WTC11 (cell line): ENCODE measurements around the gene MAP7. TPM values are rescaled to one million over a fixed set of nuclear protein-coding genes. Genes with fewer than 3 reads are reported as not detected.

Source experiments
- ATAC-seq: fragments of 200-7000 bp; cut with Tn5 transposase; 2 replicates; pipeline ENCODE4 v1.10.0; 2021; ENCODE audit warnings: mild to moderate bottlenecking, moderate library complexity
- CTCF ChIA-PET: fragments of 300-600 bp; sonication (Branson Sonifier 250); formaldehyde crosslinking; loops from one replicate; lab custom pipeline; 2021; ENCODE audit warnings: antibody characterized with exemption; lab: Charles Lee
- POLR2A ChIA-PET: fragments of 350-600 bp; sonication (Branson Sonifier 250); formaldehyde crosslinking; loops from one replicate; lab custom pipeline; 2021; ENCODE audit warnings: antibody characterized with exemption; lab: Charles Lee
- DNase-seq: peaks from one replicate; pipeline ENCODE4 v3.0.0; 2021; ENCODE audit warnings: low spot score
- H3K27ac Mint-ChIP-seq: 2 replicates; pipeline ENCODE4 v1.8.0; 2021; ENCODE audit warnings: mixed read lengths
- H3K27me3 Mint-ChIP-seq: 2 replicates; pipeline ENCODE4 v1.8.0; 2021; ENCODE audit warnings: low read depth, mild to moderate bottlenecking, moderate library complexity, mixed read lengths
- H3K36me3 Mint-ChIP-seq: 2 replicates; pipeline ENCODE4 v1.8.0; 2021; ENCODE audit warnings: mixed read lengths
- H3K4me1 Mint-ChIP-seq: 2 replicates; pipeline ENCODE4 v1.8.0; 2022; ENCODE audit warnings: mixed read lengths
- H3K4me3 Mint-ChIP-seq: 2 replicates; pipeline ENCODE4 v1.8.0; 2021; ENCODE audit warnings: mild to moderate bottlenecking, moderate library complexity, mixed read lengths
- H3K9me3 Mint-ChIP-seq: 2 replicates; pipeline ENCODE4 v1.8.0; 2021; ENCODE audit warnings: mixed read lengths
- ARID4B ChIP-seq: sonication (generic); formaldehyde crosslinking; IDR thresholded peaks from 2 replicates; pipeline ENCODE4 v1.8.0; 2023; ENCODE audit warnings: missing genetic modification reagents, mild to moderate bottlenecking, borderline replicate concordance
- CREB1 ChIP-seq: sonication (generic); formaldehyde crosslinking; IDR thresholded peaks from 2 replicates; pipeline ENCODE4 v1.8.0; 2023; ENCODE audit warnings: mild to moderate bottlenecking, missing genetic modification reagents
- ETV6 ChIP-seq: sonication (generic); formaldehyde crosslinking; IDR thresholded peaks from 2 replicates; pipeline ENCODE4 v1.8.1; 2022; ENCODE audit warnings: mild to moderate bottlenecking, missing genetic modification reagents
- IRF1 ChIP-seq: sonication (generic); formaldehyde crosslinking; IDR thresholded peaks from 2 replicates; pipeline ENCODE4 v1.8.0; 2023; ENCODE audit warnings: missing genetic modification reagents
- JAZF1 ChIP-seq: fragments of 250-450 bp; sonication (Bioruptor Pico); IDR thresholded peaks from 2 replicates; pipeline ENCODE4 v1.9.0; 2021; ENCODE audit warnings: moderate library complexity, mild to moderate bottlenecking, inconsistent platforms
- NFATC4 ChIP-seq: fragments of 250-450 bp; sonication (Bioruptor Pico); IDR thresholded peaks from 2 replicates; pipeline ENCODE4 v1.9.0; 2021; ENCODE audit warnings: mild to moderate bottlenecking
- NR1H2 ChIP-seq: sonication (generic); formaldehyde crosslinking; IDR thresholded peaks from 2 replicates; pipeline ENCODE4 v1.9.0; 2021; ENCODE audit warnings: mild to moderate bottlenecking, moderate library complexity, missing genetic modification reagents
- NR2C2 ChIP-seq: sonication (generic); formaldehyde crosslinking; IDR thresholded peaks from 2 replicates; pipeline ENCODE4 v1.8.0; 2022; ENCODE audit warnings: mild to moderate bottlenecking, missing genetic modification reagents
- NR3C1 ChIP-seq: sonication (generic); formaldehyde crosslinking; conservative IDR thresholded peaks from 2 replicates; pipeline ENCODE4 v1.8.1; 2023; ENCODE audit warnings: low read depth, mild to moderate bottlenecking, missing genetic modification reagents
- SMAD3 ChIP-seq: sonication (generic); formaldehyde crosslinking; IDR thresholded peaks from 2 replicates; pipeline ENCODE4 v1.8.0; 2022; ENCODE audit warnings: missing genetic modification reagents, mild to moderate bottlenecking, borderline replicate concordance
- STAT6 ChIP-seq: sonication (generic); formaldehyde crosslinking; conservative IDR thresholded peaks from 2 replicates; pipeline ENCODE4 v1.8.1; 2023; ENCODE audit warnings: mild to moderate bottlenecking, low read depth, missing genetic modification reagents, moderate library complexity
- USF2 ChIP-seq: sonication (generic); formaldehyde crosslinking; IDR thresholded peaks from 2 replicates; pipeline ENCODE4 v1.8.1; 2023; ENCODE audit warnings: mild to moderate bottlenecking, missing genetic modification reagents, moderate library complexity
- ZNF232 ChIP-seq: sonication (generic); formaldehyde crosslinking; IDR thresholded peaks from 2 replicates; pipeline ENCODE4 v1.8.0; 2022; ENCODE audit warnings: mild to moderate bottlenecking, missing genetic modification reagents
- ZNF317 ChIP-seq: sonication (generic); formaldehyde crosslinking; IDR thresholded peaks from 2 replicates; pipeline ENCODE4 v1.8.1; 2023; ENCODE audit warnings: low read depth, mild to moderate bottlenecking, moderate library complexity, missing genetic modification reagents, borderline replicate concordance
- ZNF396 ChIP-seq: fragments of 250-450 bp; sonication (Bioruptor Pico); IDR thresholded peaks from 2 replicates; pipeline ENCODE4 v1.8.0; 2021; ENCODE audit warnings: mild to moderate bottlenecking, moderate library complexity, borderline replicate concordance
- ZNF425 ChIP-seq: fragments of 250-450 bp; sonication (Bioruptor Pico); conservative IDR thresholded peaks from 2 replicates; pipeline ENCODE4 v1.9.0; 2021; ENCODE audit warnings: mild to moderate bottlenecking
- total RNA-seq: library from RNA; stranded (reverse); gene quantifications from 3 replicates; pipeline ENCODE4 v1.2.3, GENCODE V29; 2021

Gene MAP7
- total RNA-seq, 1 experiment from 2014 or later: 56.6 TPM

GRCh38 chr6:136465766-136466303 is 84.4 kb downstream of the MAP7 start (continued):
- TF ChIP-seq ZNF425 (no peak), NR1H2 (no peak), ZNF232 (CRISPR knock-in tag) (no peak)
- TF ChIP-seq, all 79 proteins: peak for 0

- no peak for TF ChIP-seq ETV6 (CRISPR knock-in tag)
- TF ChIP-seq ZNF317: no peak
- DNase-seq: no peak
- H3K9me3 Mint-ChIP-seq: 0 out of 2 replicates have a peak, but pooled peaks cover 3% of the 10 kb centered on the region
Measured at GRCh38 chr6:136464874-136465273, 85.3 kb downstream of the MAP7 start.

GRCh38 chr6:136464148-136464547 is 86.1 kb downstream of the MAP7 start:
- POLR2A ChIA-PET: no interaction called here
- Mint-ChIP-seq H3K4me1 (peaks cover 24% of the 10 kb centered on the region), H3K27me3 (no peaks in the 10 kb centered on the region), H3K27ac (0 out of 2 replicates have a peak overlapping the region, but pooled peaks have one; percentile 42), H3K4me3 (no peak overlapping the region), H3K9me3 (0 out of 2 replicates have a peak, but pooled peaks cover 7% of the 10 kb centered on the region), H3K36me3 (peaks cover 3% of the 10 kb centered on the region; the same call in 1 of the 2 replicates)
- ATAC-seq: no peak
- no peak for DNase-seq
- CTCF ChIA-PET: no interaction called here
- TF ChIP-seq NFATC4: no peak
- TF ChIP-seq NR3C1 (CRISPR knock-in tag): no peak
- TF ChIP-seq JAZF1 (CRISPR knock-in tag): no peak
- TF ChIP-seq NR2C2 (CRISPR knock-in tag): no peak
- TF ChIP-seq ZNF396 (CRISPR knock-in tag): no peak
- no peak for TF ChIP-seq SMAD3
- no peak for TF ChIP-seq STAT6 (CRISPR knock-in tag)
- no peak for TF ChIP-seq CREB1 (CRISPR knock-in tag)
- no peak for TF ChIP-seq USF2 (CRISPR knock-in tag)
- TF ChIP-seq IRF1 (CRISPR knock-in tag): no peak
- TF ChIP-seq ETV6 (CRISPR knock-in tag): no peak
- TF ChIP-seq ARID4B (CRISPR knock-in tag): no peak
- TF ChIP-seq ZNF425: no peak

More at GRCh38 chr6:136464874-136465273, 85.3 kb downstream of the MAP7 start:
- ChIA-PET POLR2A (no interaction called here), CTCF (no interaction called here)
- no peaks in the 10 kb centered on the region for H3K36me3 Mint-ChIP-seq
- H3K27me3 Mint-ChIP-seq: no peaks in the 10 kb centered on the region
- ATAC-seq: no peak
- peaks cover 31% of the 10 kb centered on the region for H3K4me1 Mint-ChIP-seq
- H3K4me3 Mint-ChIP-seq: no peak overlapping the region
- 0 out of 2 replicates have a peak overlapping the region, but pooled peaks have one; percentile 37 for H3K27ac Mint-ChIP-seq
